CD4-positive, alpha-beta T cell (primary cell): ENCODE measurements around the gene DCLRE1A. TPM values are rescaled to one million over a fixed set of nuclear protein-coding genes. Genes with fewer than 3 reads are reported as not detected.
"Not testable (repeated sequence)": the region's sequence is repeated elsewhere in the genome, so short reads cannot be mapped to it uniquely, and the experiment has no call there.

ENCODE experiments used
- ATAC-seq: fragments of 200-7000 bp; cut with Tn5 transposase; one replicate; pipeline ENCODE4 v1.10.0; 2022; ENCODE audit warnings: mild to moderate bottlenecking; ENCODE audit not compliant: poor library complexity
- CTCF ChIA-PET: fragments of 350-600 bp; sonication (Branson Sonifier 250); formaldehyde crosslinking; loops from one replicate; lab custom pipeline; 2021; ENCODE audit warnings: antibody characterized with exemption, inconsistent platforms; lab: Charles Lee
- POLR2A ChIA-PET: fragments of 350-600 bp; sonication (Branson Sonifier 250); formaldehyde crosslinking; loops from one replicate; lab custom pipeline; 2021; ENCODE audit warnings: antibody characterized with exemption, inconsistent platforms; lab: Charles Lee
- DNase-seq, 14 experiments: peaks; one replicate each; pipeline ENCODE4 v3.0.0-alpha.2; 2013 to 2020; ENCODE audit warnings: mixed read lengths in 2 of 14
- H3K27ac ChIP-seq, 2 donors: one replicate each; pipeline versions ENCODE4 v1.5.1 to v1.7.0; 2013; ENCODE audit warnings: low read length in 2 of 2, low read depth in 1 of 2, mild to moderate bottlenecking in 1 of 2
- H3K27me3 ChIP-seq, 2 experiments: 1 replicate in 1 of 2; 2 replicates in 1 of 2; pipeline versions ENCODE4 v1.6.1 to v1.7.0; 2013; ENCODE audit warnings: low read length in 2 of 2, control low read depth in 1 of 2, mild to moderate bottlenecking in 1 of 2, moderate library complexity in 1 of 2; ENCODE audit not compliant: insufficient read depth in 2 of 2, control insufficient read depth in 1 of 2
- H3K36me3 ChIP-seq: one replicate; pipeline ENCODE4 v1.6.1; 2013; ENCODE audit warnings: low read length, control low read depth; ENCODE audit not compliant: insufficient read depth
- H3K4me1 ChIP-seq: one replicate; pipeline ENCODE4 v1.6.1; 2013; ENCODE audit warnings: low read length, control low read depth; ENCODE audit not compliant: insufficient read depth
- H3K4me3 ChIP-seq: one replicate; pipeline ENCODE4 v1.5.1; 2013; ENCODE audit warnings: mild to moderate bottlenecking, low read length, moderate library complexity
- H3K9me3 ChIP-seq, 2 experiments: 1 replicate in 1 of 2; 2 replicates in 1 of 2; pipeline versions ENCODE4 v1.6.1 to v1.7.0; 2013; ENCODE audit warnings: low read length in 2 of 2, mild to moderate bottlenecking in 2 of 2, control low read depth in 1 of 2, moderate library complexity in 1 of 2; ENCODE audit not compliant: control insufficient read depth in 1 of 2, insufficient read depth in 1 of 2
- H3K27ac Mint-ChIP-seq: one replicate; pipeline ENCODE4 v1.8.0; 2020; ENCODE audit warnings: mixed read lengths
- H3K27me3 Mint-ChIP-seq: one replicate; pipeline ENCODE4 v1.8.0; 2021; ENCODE audit warnings: mixed read lengths
- H3K36me3 Mint-ChIP-seq: one replicate; pipeline ENCODE4 v1.8.0; 2021; ENCODE audit warnings: low read depth, mixed read lengths
- H3K4me1 Mint-ChIP-seq: one replicate; pipeline ENCODE4 v1.8.0; 2021; ENCODE audit warnings: low read depth, mixed read lengths
- H3K4me3 Mint-ChIP-seq: one replicate; pipeline ENCODE4 v1.8.0; 2020; ENCODE audit warnings: mild to moderate bottlenecking, mixed read lengths
- H3K9me3 Mint-ChIP-seq: one replicate; pipeline ENCODE4 v1.8.0; 2020; ENCODE audit warnings: mixed read lengths
- intact Hi-C, 2 experiments: fragments of 100-400 bp; cut with DNase I in 1 of 2; cut with micrococcal nuclease in 1 of 2; formaldehyde crosslinking; loops; one replicate each; pipeline versions ENCODE4 v1.15.1 to v1.9.0; 2023 to 2025; cut with DNase I, micrococcal nuclease
- total RNA-seq, 174 experiments: library from RNA in 2 of 174; stranded (reverse) in 2 of 174; gene quantifications; one replicate each; pipeline ENCODE4 v1.2.3 and lab custom pipeline; 2021 to 2026
- TF ChIP-seq, protein P1 (sequence below): fragments of 200-600 bp; IDR thresholded peaks from one replicate; pipeline ENCODE4 v1.8.0; 2022; ENCODE audit warnings: antibody characterized with exemption, mild to moderate bottlenecking

Gene DCLRE1A
- total RNA-seq, 2 experiments from 2014 or later, result 0.36 to 0.47 TPM

DNA sequence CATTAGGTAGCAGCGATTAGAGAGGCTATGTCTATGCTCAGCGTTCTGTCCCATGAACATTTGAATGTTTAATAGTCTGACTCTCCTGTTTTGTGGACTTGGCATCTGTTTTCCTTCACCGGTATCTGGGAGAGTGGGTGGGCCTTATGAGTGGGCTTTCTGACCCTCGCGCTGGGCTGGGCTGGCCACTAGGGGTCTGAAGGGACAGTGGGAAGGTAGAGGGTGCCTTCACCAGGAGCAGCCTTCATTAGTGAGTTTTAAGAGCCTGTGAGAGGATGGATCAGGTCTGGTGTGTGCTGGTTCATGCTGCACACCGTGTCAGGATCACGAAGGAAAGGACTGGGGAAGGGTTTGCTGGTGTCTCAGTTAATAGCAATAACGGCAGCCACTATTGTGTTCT is 33.4 kb downstream of the DCLRE1A start:
- Histone ChIP-seq H3K27me3 (no peaks in the 10 kb centered on the region), H3K4me3 (no peak overlapping the region), H3K9me3 (peaks cover 0 to 3% of the 10 kb centered on the region in 2 experiments), H3K36me3 (no peaks in the 10 kb centered on the region), H3K27ac (no peak overlapping the region), H3K4me1 (no peaks in the 10 kb centered on the region)
- CTCF ChIA-PET, result interaction anchor here (1.3 kb wide), 1 partner anchor 23 kb away, joined by 3 read pairs; no protein-coding TSS in a partner anchor
- Mint-ChIP-seq H3K36me3 (no peaks in the 10 kb centered on the region), H3K9me3 (no peaks in the 10 kb centered on the region), H3K4me1 (no peaks in the 10 kb centered on the region), H3K27ac (no peak overlapping the region), H3K4me3 (no peak overlapping the region), H3K27me3 (no peaks in the 10 kb centered on the region)
- no peak for ATAC-seq
- intact Hi-C loops, result no loop called here
- POLR2A ChIA-PET, result no interaction called here
- TF ChIP-seq, protein P1, sequence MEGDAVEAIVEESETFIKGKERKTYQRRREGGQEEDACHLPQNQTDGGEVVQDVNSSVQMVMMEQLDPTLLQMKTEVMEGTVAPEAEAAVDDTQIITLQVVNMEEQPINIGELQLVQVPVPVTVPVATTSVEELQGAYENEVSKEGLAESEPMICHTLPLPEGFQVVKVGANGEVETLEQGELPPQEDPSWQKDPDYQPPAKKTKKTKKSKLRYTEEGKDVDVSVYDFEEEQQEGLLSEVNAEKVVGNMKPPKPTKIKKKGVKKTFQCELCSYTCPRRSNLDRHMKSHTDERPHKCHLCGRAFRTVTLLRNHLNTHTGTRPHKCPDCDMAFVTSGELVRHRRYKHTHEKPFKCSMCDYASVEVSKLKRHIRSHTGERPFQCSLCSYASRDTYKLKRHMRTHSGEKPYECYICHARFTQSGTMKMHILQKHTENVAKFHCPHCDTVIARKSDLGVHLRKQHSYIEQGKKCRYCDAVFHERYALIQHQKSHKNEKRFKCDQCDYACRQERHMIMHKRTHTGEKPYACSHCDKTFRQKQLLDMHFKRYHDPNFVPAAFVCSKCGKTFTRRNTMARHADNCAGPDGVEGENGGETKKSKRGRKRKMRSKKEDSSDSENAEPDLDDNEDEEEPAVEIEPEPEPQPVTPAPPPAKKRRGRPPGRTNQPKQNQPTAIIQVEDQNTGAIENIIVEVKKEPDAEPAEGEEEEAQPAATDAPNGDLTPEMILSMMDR, result no peak
- DNase-seq, result no peak

DNA sequence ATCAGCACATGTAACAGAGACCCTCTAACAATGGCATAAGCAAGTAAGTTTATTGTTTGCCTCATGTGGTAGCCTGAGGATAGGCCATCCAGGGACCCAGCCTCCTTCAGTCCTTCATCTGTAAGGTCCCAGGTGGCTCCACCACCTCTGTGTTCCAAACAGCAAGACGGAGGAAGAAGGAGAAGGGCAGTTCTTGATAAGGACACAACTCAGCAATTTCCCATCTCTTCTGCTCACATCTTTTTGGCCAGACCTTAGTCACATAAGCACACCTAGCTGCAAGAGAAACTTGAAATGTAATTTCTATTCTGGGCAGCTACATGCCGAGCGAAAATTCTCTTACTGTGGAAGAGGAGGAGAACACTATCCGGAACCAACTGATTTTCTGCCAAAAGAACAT is 33.9 kb downstream of the DCLRE1A start:
- Histone ChIP-seq H3K27me3 (no peaks in the 10 kb centered on the region), H3K4me3 (no peak overlapping the region), H3K27ac (no peak overlapping the region), H3K36me3 (no peaks in the 10 kb centered on the region), H3K4me1 (no peaks in the 10 kb centered on the region), H3K9me3 (peaks cover 0 to under 1% of the 10 kb centered on the region in 2 experiments)
- Mint-ChIP-seq H3K9me3 (no peaks in the 10 kb centered on the region), H3K36me3 (no peaks in the 10 kb centered on the region), H3K4me3 (no peak overlapping the region), H3K27ac (no peak overlapping the region), H3K27me3 (no peaks in the 10 kb centered on the region), H3K4me1 (no peaks in the 10 kb centered on the region)
- DNase-seq, result no peak
- POLR2A ChIA-PET, result no interaction called here
- intact Hi-C loops, result no loop called here
- ATAC-seq, result no peak
- CTCF ChIA-PET, result no interaction called here
- TF ChIP-seq, protein P1, result no peak

- H3K36me3 ChIP-seq, H3K27me3 Mint-ChIP-seq, ATAC-seq, H3K27ac Mint-ChIP-seq, H3K4me1 Mint-ChIP-seq, CTCF ChIA-PET, POLR2A ChIA-PET, H3K4me1 ChIP-seq, H3K9me3 Mint-ChIP-seq, H3K4me3 ChIP-seq, intact Hi-C loops, H3K27ac ChIP-seq, H3K4me3 Mint-ChIP-seq, DNase-seq, H3K36me3 Mint-ChIP-seq, H3K9me3 ChIP-seq, H3K27me3 ChIP-seq: not testable (repeated sequence)
Observed at GRCh38 chr10:113814700-113815099, 39.2 kb downstream of the DCLRE1A start.

DNA sequence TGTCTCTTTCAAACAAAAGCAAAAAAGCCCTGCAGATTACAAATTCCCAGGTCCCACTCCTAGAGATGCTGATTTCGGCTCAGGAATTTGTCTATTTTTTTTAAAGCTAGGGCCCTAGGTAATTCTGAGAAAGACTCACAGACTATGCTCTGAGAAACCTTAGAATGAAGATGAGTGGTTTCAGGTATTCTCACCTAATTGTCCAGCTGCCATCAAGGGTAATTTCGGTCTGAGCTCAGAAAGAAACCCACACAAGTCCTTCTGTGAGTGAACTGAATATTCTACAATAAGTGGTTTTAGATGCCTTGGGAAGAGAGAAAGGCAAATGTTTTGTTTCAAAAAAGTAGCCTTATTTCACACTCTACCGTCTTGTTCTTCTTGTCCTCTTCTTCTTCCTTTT is 45.7 kb downstream of the DCLRE1A start:
- H3K9me3 Mint-ChIP-seq, result no peaks in the 10 kb centered on the region
- Histone ChIP-seq H3K27ac (no peak overlapping the region), H3K9me3 (no peaks in the 10 kb centered on the region), H3K36me3 (no peaks in the 10 kb centered on the region), H3K4me1 (no peaks in the 10 kb centered on the region), H3K4me3 (no peak overlapping the region), H3K27me3 (no peaks in the 10 kb centered on the region)
- H3K27me3 Mint-ChIP-seq, result peaks cover 22% of the 10 kb centered on the region
- ChIA-PET CTCF (no interaction called here), POLR2A (no interaction called here)
- no peaks in the 10 kb centered on the region for H3K36me3 Mint-ChIP-seq
- DNase-seq (no peak), ATAC-seq (no peak)
- no peaks in the 10 kb centered on the region for H3K4me1 Mint-ChIP-seq
- TF ChIP-seq, protein P1, result no peak
- intact Hi-C loops, result loop anchor here in 1 of 2 experiments (10.0 kb wide), 1 partner anchor 187 kb away; no protein-coding TSS in a partner anchor
- no peak overlapping the region for H3K27ac Mint-ChIP-seq
- no peak overlapping the region for H3K4me3 Mint-ChIP-seq
